GM12873 (cell line): ENCODE measurements around the gene SYNPO2.

ENCODE experiments used
- TF ChIP-seq, protein P1 (sequence below): IDR thresholded peaks from 2 replicates; pipeline ENCODE4 v1.5.1; 2012; ENCODE audit warnings: low read depth, mild to moderate bottlenecking, moderate library complexity, low read length, control low read depth; ENCODE audit not compliant: insufficient read depth; ENCODE audit errors: missing control alignments

Gene SYNPO2

DNA sequence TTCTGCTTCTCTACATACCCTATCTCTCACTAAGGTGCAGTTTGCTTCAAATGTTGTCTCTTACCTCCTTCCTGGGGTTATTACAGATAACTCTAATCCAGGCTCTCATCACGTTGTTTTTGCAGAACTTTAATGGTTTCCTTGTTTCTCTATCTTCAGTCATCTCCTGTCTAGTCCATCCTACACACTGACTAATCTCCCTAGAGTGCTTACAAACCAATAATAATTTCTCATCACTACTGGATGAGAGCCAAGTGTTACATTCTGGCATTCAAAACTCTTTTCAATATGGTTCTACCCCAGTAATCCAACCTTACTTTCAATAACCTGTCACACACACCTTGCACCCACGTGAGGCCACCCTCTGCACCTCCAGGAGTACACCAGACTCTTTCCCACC, 86.1 kb downstream of the SYNPO2 start:
- TF ChIP-seq, protein P1, sequence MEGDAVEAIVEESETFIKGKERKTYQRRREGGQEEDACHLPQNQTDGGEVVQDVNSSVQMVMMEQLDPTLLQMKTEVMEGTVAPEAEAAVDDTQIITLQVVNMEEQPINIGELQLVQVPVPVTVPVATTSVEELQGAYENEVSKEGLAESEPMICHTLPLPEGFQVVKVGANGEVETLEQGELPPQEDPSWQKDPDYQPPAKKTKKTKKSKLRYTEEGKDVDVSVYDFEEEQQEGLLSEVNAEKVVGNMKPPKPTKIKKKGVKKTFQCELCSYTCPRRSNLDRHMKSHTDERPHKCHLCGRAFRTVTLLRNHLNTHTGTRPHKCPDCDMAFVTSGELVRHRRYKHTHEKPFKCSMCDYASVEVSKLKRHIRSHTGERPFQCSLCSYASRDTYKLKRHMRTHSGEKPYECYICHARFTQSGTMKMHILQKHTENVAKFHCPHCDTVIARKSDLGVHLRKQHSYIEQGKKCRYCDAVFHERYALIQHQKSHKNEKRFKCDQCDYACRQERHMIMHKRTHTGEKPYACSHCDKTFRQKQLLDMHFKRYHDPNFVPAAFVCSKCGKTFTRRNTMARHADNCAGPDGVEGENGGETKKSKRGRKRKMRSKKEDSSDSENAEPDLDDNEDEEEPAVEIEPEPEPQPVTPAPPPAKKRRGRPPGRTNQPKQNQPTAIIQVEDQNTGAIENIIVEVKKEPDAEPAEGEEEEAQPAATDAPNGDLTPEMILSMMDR: no peak

DNA sequence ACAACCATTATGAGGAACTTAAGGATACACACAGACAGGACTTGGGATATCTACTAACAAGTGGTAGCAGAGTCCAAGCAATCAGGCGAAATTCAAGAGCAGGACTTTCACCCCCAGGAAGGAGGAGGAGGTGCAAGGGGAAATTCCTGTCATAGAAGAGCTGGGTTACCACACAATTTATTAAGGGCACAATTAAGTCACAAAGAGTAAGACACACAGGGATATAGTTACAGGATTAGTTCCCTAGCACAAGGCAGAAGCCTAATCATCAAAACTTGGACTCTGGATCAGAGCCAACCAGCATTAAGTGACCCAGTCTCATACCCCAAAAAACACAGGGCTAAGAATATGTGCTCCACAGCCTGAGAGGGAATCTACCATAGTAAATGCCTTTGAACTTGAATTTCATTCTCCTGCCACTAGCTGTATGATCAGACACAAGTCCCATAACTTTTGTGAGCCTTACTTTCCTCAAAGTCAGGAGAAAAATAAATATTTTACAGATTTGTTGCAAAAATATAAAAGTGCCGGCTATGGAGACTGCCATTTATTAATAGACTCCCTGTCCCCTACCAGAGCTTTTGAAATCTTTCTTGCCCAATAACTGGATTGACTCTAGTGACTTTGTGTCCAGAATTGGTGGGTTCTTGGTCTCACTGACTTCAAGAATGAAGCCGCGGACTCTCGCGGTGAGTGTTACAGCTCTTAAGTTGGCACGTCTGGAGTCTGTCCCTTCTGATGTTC, 87.0 kb downstream of the SYNPO2 start:
- TF ChIP-seq, protein P1: no peak

DNA sequence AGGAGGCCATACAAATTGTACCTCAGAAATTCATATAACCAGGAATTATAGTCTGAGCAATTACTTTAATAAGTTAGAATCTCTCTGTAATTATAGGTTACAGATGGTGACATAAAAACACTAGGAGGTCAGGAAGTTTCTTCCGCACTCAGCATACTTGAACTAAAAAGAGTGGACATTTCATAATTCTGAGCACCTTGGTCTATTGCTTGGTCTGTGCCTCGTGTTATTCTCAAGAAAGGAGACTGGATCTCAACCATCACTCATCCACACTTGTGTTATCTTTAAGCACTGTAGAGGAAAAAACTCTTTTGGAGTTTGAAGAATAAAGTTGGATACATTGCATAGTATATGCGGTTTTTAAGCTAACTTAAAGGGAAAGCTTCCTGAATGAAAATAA, 91.1 kb downstream of the SYNPO2 start:
- TF ChIP-seq, protein P1: no peak

DNA sequence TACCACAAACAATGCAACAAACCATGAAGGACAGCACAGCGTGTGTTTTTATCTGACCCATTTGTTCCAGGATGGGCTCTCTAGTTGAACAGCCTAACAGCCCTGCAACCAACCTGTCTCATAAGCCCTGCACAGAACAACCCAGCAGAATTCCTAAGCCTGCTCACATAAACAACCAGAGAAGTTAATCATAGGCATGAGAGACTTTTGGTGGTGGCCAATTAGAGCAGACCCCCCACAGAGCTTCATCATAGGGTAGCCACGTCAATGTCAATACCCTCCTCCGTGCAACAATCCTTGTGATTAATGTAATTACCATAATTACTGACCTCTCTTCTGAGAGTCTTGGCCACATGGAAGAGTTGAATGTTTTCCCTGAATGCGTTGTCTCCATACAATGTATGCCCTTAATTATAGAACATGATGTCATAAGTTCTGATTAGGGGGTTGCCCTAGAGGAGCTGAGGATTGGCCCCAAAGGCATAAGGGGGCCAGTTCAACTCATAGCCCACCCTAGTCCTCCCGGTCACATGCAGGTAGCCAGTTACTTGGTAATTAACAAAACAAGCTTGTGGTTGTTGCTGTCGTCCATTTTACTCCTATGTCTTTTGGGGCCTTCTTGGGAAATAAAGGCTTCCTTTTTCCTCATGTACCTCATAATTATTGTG, 92.7 kb downstream of the SYNPO2 start:
- TF ChIP-seq, protein P1: no peak

DNA sequence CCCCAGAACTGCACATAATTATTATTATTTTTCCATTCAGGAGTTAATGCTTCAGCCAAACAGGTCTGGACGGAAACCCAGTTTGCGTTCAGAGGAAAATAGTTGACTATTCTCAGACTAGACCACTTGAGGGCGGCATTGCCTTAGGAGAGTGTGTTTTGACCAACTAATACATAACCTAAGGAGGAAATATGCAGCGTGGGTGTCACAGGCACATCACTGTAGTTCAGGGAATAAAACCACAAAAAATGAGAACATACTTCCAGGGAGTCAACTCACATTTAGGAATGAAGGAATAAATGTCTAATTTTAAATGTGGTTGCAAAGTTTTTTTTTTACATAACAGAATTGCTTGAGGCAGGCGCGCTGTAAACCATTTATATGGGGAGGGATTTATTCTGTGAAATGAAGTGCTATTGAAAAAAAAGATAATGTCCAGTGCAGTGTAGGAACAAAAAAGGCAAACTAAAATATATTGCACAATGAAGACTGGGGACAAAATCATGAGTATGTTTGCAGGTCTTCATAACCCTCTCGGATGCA, 93.3 kb downstream of the SYNPO2 start:
- TF ChIP-seq, protein P1: peak; percentile 72

- TF ChIP-seq, protein P1: no peak
These were observed 94.6 kb downstream of the SYNPO2 start for GRCh38 chr4:118983293-118983692.

GRCh38 chr4:118983831-118984230, 95.2 kb downstream of the SYNPO2 start:
- TF ChIP-seq, protein P1: no peak
